ENCODE data around the gene DDTL.
"Not testable (repeated sequence)": the region's sequence is repeated elsewhere in the genome, so short reads cannot be mapped to it uniquely, and the experiment has no call there.

Gene DDTL

GRCh38 chr22:23966568-23966967 lies at the start of gene DDTL:
DDTL (plus strand) TSS chr22:23966888; CDS start chr22:23966915, 27 bp downstream.
- DNase-seq: not testable (repeated sequence)

- DNase-seq: not testable (repeated sequence)
Observed at GRCh38 chr22:23920267-23920611, 46.4 kb upstream of the DDTL start.

GRCh38 chr22:23921586-23922201 lies 45.0 kb upstream of the DDTL start:
- DNase-seq: not testable (repeated sequence)

- no peak for DNase-seq
Observed at GRCh38 chr22:23922921-23923320, 43.8 kb upstream of the DDTL start.

GRCh38 chr22:23925020-23925606 lies 41.6 kb upstream of the DDTL start:
- DNase-seq: no peak

GRCh38 chr22:23926561-23926960 lies 40.1 kb upstream of the DDTL start:
- DNase-seq: no peak

- DNase-seq: no peak
Observed at GRCh38 chr22:23938328-23939016, 28.2 kb upstream of the DDTL start.

- DNase-seq: no peak
Observed at GRCh38 chr22:23939017-23939357, 27.7 kb upstream of the DDTL start.

- DNase-seq: not testable (repeated sequence)
Observed at GRCh38 chr22:23940166-23940565, 26.5 kb upstream of the DDTL start.

GRCh38 chr22:23947391-23947790 lies 19.3 kb upstream of the DDTL start:
- DNase-seq: not testable (repeated sequence)

GRCh38 chr22:23949764-23950163 lies 16.9 kb upstream of the DDTL start:
- DNase-seq: not testable (repeated sequence)

- not testable (repeated sequence) for DNase-seq
Observed at GRCh38 chr22:23951383-23951782, 15.3 kb upstream of the DDTL start.

- not testable (repeated sequence) for DNase-seq
Observed at GRCh38 chr22:23952794-23953405, 13.8 kb upstream of the DDTL start.

- not testable (repeated sequence) for DNase-seq
Observed at GRCh38 chr22:23953485-23953884, 13.2 kb upstream of the DDTL start.

- DNase-seq: not testable (repeated sequence)
Observed at GRCh38 chr22:23954193-23954990, 12.3 kb upstream of the DDTL start.

GRCh38 chr22:23954991-23955305 lies 11.7 kb upstream of the DDTL start:
- DNase-seq: not testable (repeated sequence)

- DNase-seq: not testable (repeated sequence)
Observed at GRCh38 chr22:23955886-23956285, 10.8 kb upstream of the DDTL start.

GRCh38 chr22:23956301-23956900 lies 10.3 kb upstream of the DDTL start:
- peak; percentile 73 to 80 for DNase-seq

- not testable (repeated sequence) for DNase-seq
Observed at GRCh38 chr22:23961084-23961771, 5.5 kb upstream of the DDTL start, which contains the start of gene GSTT2B. GSTT2B (minus strand) TSS chr22:23961195; CDS start chr22:23961131, 64 bp downstream.

- not testable (repeated sequence) for DNase-seq
Observed at GRCh38 chr22:23966094-23966493, 594 bp upstream of the DDTL start.

- DNase-seq: no peak
Observed at GRCh38 chr22:23969071-23969470, 2.4 kb downstream of the DDTL start.

GRCh38 chr22:23970201-23970641 lies 3.5 kb downstream of the DDTL start:
- no peak for DNase-seq

Data from activated CD4-positive, alpha-beta T cell treated with anti-CD3 and anti-CD28 coated beads, Interleukin-2, amount 50 U/mL, for 4 hours (primary cell).